GM18511 (cell line): ENCODE data around the gene RGS7.
"Not testable (repeated sequence)": the region's sequence is repeated elsewhere in the genome, so short reads cannot be mapped to it uniquely, and the experiment has no call there.

Experiments used
- ATAC-seq: cut with Tn5 transposase; IDR thresholded peaks from one replicate; pipeline ENCODE4 v1.9.1; 2021; ENCODE audit warnings: mild to moderate bottlenecking, moderate library complexity; ENCODE audit not compliant: unreplicated experiment

The RGS7 gene

DNA sequence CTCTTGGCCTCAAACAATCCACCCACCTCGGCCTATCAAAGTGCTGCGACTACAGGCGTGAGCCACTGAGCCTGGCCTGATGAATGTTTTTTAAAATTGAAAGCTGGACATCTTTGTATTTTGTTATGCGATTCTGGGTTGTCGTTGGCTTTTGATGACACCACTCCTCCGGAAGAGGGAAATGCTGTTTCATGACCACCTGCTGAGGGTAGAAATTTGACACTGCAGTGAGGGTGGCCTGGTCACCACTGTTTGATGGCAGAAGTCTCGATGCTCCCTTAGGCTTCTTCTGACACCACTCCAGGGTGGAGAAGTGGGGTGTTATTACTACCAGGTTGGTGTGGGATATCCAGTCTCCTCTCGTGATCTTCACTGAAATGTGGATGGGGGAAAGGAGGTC lies 357.2 kb downstream of the RGS7 start:
- ATAC-seq, result no peak

DNA sequence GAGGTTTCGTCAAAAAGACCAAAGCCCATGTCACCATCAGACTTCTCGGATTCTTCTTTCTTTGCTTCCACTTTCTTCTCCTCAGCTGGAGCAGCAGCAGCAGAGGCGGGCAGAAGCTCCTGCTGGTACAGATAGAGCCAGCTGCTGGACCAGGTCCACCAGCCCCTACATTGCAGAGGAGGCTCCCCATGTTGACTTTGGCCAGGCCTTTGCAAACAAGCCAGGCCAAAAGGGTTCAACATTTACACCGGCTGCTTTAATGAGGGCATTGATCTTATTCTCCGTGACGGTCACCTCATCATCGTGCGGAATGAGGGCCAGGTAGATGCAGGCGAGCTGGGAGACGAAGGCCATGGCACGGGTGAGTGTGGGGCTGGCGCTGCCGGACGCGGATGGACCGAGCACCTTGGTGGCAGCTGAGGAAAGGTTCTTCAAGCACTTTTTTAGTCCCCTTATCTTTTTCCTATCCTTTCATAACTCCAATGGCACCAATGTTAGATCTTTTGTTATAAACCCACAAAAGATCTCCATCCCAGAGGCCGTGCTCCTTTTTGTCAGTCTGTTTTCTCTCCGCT lies 358.5 kb downstream of the RGS7 start:
- no peak for ATAC-seq

DNA sequence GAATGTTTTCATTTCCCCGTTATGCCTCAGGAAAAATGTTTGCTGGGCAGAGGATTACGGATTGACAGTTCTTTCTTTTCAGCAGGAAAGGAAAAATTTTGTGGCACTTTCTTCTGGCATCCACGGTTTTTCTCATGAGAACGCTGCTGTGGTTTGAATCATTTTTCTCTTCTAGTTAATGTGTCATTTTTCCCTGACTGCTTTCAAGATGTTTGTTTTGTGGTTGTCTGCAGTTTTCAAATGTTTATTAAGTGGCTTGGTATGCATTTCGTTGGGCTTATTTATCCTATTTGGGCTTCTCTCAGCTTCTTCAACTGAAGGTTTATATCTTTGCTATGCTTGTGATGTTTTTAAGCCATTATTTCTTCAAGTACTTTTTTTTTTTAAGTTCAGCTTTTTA lies 359.0 kb downstream of the RGS7 start:
- no peak for ATAC-seq

DNA sequence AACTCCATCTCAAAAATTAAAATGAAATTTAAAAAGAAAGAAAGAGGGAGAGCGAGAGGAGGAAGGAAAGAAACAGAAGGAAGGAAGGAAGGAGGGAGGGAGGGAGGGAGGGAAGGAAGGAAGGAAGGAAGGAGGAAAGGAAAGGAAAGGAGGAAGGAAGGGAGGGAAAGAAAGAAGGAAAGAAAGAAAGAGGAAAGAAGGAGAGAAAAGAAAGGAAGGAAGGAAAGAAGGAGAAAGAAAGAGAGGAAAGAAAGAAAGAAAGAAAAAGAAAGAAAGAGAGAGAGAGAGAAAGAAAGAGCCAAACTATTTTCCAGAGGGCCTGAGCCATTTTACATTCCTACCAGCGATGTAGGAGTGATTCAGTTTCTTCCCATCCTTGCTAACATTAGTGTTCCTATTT lies 364.0 kb downstream of the RGS7 start:
- no peak for ATAC-seq

DNA sequence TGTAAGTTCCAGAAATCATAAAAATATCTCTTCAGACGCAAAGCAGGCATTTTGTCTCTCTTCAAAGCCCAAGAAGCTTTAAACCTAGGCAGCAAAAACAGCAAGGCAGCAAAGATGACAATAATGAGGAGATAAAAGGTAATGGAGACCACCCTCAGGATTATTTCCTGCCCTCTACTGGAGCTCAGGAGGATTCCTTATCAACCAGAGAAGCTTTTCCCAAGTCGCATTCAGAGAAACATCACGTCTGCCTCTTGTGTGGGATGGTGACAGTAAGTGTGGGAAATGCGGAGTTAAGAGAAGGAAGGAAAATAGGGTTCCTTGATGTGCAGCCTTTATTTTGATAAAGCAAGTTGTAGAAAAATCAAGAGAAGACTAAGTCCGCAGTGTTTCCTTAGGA lies 365.8 kb downstream of the RGS7 start:
- ATAC-seq, result no peak

DNA sequence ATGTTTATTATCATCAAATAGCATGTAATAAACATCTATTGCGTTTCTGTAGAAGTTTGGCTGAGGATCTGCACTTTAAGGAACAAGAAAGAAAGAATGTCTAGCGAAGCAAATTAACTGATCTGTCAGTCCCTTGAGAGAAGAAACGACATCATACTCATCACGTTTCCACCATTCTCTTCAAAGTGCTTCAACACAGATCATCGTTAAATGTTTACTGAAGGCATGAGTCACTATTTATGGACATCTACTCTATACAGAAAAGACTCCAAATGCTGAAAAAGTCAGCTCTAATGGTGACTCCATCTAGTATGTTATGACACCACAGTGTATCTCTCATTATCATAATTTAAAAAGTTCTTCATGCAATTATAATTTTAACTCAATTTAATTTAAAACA lies 369.1 kb downstream of the RGS7 start:
- no peak for ATAC-seq

DNA sequence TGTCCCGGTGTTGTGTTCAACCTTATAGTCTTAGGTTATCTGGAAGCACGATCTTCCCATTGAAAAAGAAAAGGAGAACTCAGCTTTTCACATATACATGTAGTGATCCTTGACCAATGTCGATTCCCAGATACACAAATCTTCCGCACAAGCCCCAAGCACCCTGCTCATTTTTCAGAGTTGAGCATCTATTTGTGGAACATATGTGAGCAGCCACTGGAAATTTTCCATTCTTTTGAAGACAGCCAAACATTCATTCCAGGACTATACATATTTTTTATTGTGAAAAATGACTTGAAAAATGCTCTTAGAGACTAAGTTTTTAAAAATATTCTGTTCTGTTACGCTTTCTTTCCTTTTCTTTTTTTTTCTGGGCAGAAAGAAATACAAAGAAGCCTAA lies 371.9 kb downstream of the RGS7 start:
- ATAC-seq, result no peak

DNA sequence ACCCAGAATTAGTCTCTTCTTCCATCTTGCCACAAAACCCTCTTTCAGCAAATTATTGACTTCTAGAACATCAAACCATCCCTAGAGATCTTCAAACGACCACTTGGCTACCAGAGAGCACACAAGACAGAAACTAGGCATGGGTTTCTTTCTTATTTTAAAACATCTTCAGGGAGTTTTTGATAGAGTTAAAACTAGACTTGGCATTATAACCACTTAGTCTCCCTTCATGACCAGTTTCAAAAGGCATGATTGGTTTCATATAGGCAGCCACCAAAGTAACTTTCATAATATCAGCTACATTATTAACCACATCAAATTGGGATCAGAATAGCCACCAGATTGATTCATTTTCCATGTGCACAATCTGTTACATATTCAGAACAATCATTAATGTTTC lies 376.7 kb downstream of the RGS7 start:
- ATAC-seq, result no peak

DNA sequence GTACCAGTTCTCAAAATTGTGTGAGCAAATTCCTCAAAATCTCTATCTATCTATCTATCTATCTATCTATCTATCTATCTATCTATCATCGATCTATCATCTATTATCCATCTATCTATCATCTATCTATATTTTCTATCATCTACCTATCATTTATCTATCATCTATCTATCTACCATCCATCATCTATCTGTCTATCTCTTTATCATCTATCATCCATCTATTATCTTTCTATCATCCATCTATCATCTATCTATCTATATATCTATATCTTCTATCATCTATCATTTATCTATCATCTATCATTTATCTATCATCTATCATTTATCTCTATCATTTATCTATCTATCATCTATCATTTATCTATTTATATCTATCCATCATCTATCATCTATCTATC lies 380.3 kb downstream of the RGS7 start:
- no peak for ATAC-seq

DNA sequence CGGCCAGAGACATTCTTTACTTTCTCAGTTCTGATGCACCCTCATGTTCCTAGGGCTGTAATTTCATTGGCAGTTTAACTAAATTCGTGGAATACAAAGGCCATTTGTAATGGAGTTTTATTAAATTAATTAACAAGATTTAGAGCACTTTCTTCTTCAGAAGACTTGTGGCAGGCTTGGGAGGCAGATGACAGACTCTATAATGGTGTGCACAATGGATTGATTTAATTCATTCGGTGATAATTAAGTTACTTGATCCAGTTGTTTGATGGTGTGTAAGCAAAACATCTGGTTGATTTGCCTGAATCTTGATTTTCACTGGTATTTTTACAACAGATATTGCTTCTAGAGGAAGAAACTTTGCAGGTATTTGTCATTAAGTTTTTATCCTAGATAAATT lies 383.1 kb downstream of the RGS7 start:
- no peak for ATAC-seq

DNA sequence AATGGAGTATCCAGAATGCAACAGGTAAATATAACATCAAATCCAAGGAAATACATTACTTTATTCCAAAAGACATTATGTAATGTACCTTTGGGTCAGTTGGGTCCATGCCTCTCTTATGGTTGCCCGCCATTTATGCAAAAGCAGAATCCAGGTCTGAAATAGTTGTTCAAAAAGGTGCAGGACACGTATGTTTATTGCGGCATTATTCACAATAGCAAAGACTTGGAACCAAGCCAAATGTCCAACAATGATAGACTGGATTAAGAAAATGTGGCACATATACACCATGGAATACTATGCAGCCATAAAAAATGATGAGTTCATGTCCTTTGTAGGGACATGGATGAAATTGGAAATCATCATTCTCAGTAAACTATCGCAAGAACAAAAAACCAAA lies 384.9 kb downstream of the RGS7 start:
- not testable (repeated sequence) for ATAC-seq

DNA sequence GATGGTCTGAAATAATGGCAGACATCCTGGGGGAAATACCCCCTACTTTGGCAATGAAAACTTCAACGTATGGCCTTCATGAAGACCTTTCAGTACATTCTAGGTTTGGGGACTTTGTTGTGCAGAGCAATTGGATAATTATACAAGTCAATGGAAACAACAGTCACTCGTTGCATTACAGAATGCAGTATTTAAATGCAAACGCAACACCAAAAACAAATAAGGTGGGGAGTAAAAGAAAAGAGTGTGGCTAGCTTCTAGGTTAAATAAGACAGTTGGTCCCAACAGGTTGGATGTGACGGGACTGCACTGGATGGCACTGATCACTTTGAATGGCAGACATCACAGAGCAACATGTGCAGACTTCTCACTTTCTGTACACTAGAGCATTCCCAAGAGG lies 386.8 kb downstream of the RGS7 start:
- no peak for ATAC-seq

DNA sequence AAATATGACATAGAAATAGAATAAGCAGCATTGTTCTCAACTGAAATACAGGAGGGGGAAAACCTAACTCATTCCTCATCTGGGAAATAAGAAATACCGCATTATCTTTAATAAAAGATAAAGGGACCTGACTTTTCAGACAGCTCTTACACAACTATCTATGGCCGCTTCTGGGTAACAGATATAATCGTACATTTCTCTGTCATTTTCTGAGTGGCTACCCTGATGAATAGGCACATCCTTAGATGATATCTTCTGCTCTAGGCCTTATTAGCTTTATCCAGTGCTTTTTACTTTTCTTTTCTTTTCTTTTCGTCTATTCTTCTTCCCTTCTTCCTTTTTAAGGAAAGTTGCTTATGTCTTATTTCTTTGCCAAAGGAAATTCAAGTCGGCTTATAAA lies 388.1 kb downstream of the RGS7 start:
- no peak for ATAC-seq

DNA sequence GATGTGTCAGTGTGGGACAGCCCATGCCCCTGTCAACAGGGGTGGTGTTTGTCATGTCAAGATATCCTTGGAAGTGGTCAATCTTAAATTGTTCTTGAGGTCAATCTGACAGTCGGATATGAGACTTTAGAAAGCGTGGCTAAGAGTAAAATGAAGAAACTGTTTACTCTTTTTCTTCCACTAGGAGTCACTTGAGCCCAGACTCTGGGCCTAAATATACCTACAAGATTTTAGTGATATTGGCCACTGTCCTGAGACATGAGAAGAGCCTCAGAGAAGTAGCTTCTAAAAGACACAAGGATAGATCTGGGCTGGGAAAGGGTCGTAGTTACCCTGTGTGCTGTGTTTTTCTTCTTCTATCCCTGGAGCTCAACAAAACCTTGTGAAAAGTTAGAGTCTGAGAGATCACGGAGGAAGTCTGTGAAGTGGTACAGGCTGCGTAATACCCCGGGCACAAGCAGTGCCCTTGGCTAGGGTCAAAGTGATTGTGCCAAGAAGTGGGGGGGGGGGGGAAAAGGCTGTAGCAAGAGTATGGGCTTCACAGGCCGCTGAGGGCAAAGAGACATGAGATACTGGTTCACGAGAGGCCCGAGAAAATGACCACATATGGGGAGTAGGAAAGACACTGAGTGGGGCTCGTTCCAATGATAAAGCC lies 389.8 kb downstream of the RGS7 start:
- ATAC-seq, result no peak

DNA sequence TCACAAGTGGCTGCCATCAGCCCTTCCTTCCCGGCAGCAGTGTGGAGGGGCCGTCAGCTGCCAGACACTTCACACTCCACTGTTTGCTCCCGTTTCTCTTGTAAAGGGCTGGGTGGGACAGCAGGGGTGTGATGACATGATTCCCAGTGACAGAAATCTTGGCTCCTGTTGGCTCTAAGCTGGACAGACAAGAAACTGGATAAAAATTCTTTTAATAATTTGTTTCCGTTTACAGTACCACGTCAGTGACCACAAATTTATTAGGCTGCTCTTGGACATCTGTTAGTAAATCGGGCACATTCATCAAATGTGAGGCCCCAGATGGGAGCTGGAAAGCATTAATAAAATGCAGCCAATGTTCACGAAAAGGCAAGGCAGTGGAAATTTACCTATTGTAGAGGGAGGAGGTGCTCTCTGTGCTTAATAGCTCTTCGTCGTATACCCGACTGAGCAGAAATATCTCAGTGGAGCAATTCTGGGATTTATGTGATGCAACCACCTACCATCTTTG lies 391.4 kb downstream of the RGS7 start:
- ATAC-seq, result no peak

DNA sequence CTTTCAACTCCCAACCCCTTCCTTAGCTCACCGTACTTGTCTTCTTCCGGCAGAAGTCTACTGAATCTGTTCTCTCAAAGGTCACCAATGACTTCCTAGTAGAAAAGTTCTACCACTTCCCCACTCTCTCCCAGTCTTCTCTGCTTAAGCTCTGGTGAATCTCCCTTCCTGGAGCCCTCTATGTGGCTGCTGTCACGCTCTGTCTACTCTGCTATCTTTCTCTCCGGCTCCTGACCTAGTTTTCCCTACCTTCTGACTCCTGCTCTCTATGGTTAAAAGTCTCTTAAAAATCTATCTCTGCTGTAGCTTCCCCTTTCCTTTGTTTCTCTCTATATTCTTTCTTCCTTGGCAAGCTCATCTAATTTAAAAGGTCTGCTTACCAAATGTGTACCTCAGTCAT lies 394.9 kb downstream of the RGS7 start:
- ATAC-seq, result no peak

DNA sequence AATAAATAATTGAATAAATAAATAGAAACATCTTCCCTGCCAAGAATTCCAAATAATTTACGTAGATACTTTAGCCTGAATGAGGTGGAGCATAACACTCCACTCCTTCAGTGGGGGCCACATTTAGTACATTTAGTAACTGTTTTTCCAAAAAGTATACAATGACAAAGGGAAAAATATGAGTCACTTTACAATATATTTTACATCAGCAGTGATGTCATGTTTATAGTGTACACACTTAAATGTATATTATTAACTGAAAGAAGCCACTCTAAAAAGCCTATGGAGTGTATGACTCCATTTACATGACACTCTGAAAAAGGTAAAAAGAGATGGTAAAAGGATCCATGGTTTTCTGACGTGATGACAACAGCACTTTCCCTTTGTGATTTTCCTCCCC lies 400.6 kb downstream of the RGS7 start:
- no peak for ATAC-seq

DNA sequence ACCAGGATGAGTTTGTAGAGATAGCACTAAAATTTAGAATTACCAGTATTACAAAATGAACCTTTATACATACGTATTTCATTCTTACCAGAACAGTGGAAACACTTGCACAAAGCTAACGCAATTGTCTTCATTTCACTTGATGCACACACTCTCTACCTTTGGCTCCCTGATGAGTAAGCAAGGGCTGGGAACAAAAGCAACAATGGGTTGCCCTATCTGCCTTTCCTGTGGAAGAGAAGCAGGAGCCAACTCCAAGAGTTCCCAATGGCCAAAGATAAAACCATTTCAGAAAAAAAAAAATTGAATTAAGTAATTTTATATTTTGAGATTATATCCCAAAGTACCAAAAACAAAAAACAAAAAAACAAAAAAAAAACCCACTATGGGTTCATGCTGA lies 401.0 kb downstream of the RGS7 start:
- ATAC-seq, result no peak

DNA sequence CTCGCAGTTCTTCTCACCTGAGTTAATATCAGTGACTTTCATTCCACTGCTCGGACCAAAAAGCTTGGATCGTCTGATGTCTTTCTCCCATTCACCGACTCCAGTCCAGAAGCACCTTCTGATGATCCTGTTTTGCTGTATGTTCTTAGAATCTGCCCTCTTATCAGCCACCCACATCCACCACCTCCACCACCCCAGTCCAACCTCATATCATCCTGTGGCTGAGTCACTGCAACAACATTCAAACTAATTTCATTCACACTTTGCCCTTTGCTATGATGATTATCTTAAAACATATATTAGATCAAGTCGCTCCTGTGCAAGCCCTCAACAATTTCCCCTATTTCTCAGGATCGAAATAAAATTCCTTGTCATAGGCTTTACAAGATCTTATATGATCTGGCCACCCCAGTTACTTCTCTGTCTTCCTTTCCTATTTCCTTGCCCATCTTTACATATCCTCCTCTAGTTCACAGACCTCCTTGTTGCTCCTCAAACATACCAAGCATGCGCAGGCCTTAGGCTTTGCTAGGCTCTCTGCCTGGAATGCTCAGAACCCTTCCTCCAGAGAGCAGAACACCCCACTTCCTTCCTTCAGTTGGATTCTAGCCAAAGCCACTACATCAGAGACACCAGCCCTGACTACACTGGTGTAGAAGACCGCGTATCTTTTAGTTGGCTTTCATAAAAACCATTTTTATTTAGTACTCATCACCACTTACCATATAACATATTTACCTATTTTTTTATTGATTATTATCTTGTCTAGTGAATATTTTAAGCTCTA lies 409.4 kb downstream of the RGS7 start:
- ATAC-seq, result no peak

DNA sequence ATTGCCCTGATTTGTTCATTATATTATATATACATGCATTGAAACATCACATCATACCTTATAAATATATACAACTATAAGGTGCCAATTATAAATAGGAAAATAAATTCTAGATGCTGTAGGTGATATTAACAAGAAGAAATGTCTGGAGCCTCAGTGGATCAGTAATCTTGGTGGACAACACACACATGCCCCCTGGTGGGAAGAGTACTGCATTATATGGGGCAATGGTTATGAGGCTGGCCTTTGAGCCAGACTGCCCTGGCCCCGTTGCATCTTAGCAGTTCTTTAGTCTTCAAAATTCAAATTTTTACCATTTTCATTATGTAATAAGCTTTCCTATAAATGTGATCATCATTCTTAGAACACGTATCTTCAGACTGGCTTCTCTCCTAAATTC lies 410.1 kb downstream of the RGS7 start:
- no peak for ATAC-seq

DNA sequence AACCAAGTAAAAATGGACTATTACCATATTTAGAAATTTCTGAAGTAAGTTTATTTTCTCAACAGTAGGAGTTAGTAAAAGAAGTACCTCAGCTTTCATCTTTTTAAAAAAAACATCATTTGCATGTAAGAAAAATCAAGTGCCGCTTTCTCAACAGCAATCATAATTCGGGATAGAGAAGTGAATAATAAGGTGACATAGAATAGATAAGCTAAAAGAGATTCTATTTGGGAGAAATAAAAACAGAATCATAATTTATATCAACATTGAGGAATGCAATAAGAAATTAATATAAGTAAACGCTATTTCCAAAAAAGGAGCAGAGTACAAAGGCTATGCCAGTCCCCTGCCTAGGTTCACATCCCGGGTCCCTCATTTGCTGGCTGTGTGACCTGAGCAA lies 414.1 kb downstream of the RGS7 start:
- ATAC-seq, result no peak

DNA sequence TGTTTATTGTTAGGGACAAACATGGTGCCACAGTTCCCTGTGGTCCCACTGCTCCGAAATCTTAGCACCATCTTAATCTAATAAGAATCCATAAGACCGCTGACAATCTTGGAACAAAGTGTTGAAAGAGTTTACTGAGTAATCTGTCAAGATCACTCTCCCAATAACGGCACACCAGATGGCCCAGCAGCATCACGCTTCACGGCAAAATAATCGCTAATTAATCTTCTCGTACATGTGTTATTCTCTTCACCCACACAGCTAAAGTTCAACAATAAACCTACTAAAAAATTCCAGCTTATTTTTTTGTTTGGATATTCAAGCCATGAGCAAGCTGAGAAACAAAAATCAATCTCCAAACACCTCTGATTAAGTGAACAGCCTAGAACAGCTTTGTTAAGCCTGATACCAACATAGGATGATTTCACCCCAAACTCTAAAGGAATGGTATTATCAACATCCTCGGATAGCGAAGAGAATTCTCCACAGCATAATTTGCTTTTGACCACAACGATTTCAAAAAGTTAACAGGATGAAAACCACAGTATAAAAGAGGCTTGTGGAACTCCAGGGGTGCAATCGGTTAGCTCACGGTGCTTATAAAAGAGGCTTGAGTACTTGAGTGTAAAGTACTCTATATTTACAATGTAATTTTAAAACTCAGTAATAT lies 415.2 kb downstream of the RGS7 start:
- no peak for ATAC-seq
